Muscle of arm (tissue), 12 donors: ENCODE results near the gene RNF146. TPM values are rescaled to one million over a fixed set of nuclear protein-coding genes. Genes with fewer than 3 reads are reported as not detected.

Experiments used
- DNase-seq: peaks from one replicate; pipeline ENCODE4 v3.0.0-alpha.2; 2013
- polyA plus RNA-seq, 12 donors: library from polyadenylated mRNA; unstranded; fragments of 120-200 nt; gene quantifications; one replicate each; pipeline ENCODE4 v1.2.1, GENCODE V29; 2013; ENCODE audit not compliant: insufficient read length in 12 of 12

RNF146 gene
- polyA plus RNA-seq, 12 donors: 47.6 to 83.9 (median 66.6) TPM; not detected in 1

DNA sequence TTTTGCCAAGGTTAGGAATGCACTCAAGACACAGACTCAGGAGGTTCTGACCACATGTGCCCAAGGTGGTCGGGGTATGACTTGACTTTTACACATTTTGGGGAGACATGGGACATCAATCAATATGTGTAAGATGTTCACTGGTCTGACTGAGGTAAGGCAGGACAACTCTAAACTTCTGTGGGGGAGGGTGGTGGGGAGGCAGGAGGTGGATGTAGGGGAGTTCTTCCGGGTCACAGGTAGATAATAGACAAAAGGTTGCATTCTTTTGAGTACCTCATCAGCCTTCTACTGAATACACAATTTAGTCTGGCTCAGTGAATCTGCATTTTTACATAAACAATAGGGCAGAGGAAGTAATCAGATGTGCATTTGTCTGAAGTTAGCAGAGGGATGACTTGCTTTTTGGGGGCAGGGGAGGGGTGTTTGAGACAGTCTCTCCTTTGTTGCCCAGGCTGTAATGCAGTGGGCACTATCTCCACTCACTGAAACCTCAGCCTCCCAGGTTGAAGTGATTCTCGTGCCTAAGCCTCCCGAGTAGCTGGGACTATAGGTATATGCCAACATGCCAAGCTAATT lies 65.8 kb downstream of the RNF146 start:
- DNase-seq: no peak

Other genes with a start within 250 kb of the RNF146 start
- 10 to 100 TPM in 11 of 12 donors, not detected in 1; 11.9 to 26.7 (median 18.2) TPM for gene RSPO3, start 148.2 kb upstream of the RNF146 start, polyA plus RNA-seq
- gene ECHDC1, start 76.7 kb downstream of the RNF146 start, polyA plus RNA-seq: 10 to 100 TPM in 11 of 12 donors, not detected in 1; 59.1 to 85.1 (median 74.1) TPM
- gene KIAA0408, start 192.5 kb downstream of the RNF146 start, polyA plus RNA-seq: 10 to 100 TPM in 11 of 12 donors, not detected in 1; 16.2 to 30.1 (median 23.4) TPM